ENCODE results near the gene CCDC87.
A peak's percentile ranks its signal among the peaks of the same experiment; 100 is the strongest.

Gene CCDC87

DNA sequence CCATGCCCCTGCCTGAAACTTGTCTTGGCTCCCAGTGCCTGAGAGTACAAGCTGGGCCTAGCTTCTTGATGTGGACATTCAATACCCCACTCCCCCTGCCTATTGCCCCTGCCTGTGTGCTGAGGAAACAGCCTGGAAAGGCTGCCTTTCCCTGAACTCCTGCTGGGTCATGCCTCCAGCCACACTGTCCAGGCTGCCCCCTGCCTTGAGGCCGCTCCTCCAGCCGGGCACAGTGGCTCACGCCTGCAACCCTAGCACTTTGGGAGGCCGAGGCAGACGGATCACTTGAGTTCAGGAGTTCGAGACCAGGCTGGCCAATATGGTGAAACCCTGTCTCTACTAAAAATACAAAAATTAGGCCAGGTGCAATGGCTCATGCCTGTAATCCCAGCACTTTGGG is 10.2 kb upstream of the CCDC87 start:
- H3K4me1 ChIP-seq (ENCODE audit: control insufficient read depth in 1 of 2, insufficient read depth in 1 of 2, low read depth in 1 of 2, low read length in 1 of 2), result peaks cover 0 to 6% of the 10 kb centered on the region in 2 experiments
- H3K9me3 ChIP-seq, result no peaks in the 10 kb centered on the region
- H3K36me3 ChIP-seq, result peaks cover 46% of the 10 kb centered on the region
- H3K27ac ChIP-seq, result no peak overlapping the region
- H3K4me3 ChIP-seq (ENCODE audit: low read depth in 1 of 2, low read length in 1 of 2), result no peak overlapping the region
- TF ChIP-seq, protein P1, sequence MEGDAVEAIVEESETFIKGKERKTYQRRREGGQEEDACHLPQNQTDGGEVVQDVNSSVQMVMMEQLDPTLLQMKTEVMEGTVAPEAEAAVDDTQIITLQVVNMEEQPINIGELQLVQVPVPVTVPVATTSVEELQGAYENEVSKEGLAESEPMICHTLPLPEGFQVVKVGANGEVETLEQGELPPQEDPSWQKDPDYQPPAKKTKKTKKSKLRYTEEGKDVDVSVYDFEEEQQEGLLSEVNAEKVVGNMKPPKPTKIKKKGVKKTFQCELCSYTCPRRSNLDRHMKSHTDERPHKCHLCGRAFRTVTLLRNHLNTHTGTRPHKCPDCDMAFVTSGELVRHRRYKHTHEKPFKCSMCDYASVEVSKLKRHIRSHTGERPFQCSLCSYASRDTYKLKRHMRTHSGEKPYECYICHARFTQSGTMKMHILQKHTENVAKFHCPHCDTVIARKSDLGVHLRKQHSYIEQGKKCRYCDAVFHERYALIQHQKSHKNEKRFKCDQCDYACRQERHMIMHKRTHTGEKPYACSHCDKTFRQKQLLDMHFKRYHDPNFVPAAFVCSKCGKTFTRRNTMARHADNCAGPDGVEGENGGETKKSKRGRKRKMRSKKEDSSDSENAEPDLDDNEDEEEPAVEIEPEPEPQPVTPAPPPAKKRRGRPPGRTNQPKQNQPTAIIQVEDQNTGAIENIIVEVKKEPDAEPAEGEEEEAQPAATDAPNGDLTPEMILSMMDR (IDR thresholded peaks at IDR 0.05), result no peak
- no peaks in the 10 kb centered on the region for H3K27me3 ChIP-seq

DNA sequence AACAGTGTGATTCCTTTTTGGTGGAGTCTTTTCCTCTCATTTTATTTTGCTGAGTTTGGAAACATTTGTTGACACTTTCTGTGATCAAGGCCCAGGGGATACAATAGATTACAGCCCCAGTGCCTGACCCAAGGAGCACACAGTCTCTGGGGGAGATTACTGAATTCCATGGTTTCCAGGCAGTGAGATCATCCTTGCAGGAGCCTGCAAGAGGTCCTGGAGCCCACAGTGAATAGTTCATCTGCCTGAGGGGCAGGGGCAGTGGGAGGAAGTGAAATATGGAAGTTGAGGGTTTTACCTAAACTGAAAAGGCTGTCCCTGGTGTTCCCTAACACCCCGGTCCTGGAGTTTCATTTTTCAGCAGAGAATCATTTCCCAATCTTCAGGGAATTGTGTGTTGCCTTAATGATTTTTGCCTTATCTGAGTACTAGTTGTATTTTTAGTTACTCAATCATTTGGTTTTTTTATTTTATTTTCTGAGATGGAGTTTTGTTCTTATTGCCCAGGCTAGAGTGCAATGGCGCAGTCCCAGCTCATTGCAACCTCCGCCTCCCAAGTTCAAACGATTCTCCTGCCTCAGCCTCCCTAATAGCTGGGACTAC is 7.9 kb upstream of the CCDC87 start:
- Histone ChIP-seq H3K36me3 (peaks cover 39% of the 10 kb centered on the region), H3K4me3 (ENCODE audit: low read depth in 1 of 2, low read length in 1 of 2) (no peak overlapping the region), H3K4me1 (ENCODE audit: control insufficient read depth in 1 of 2, insufficient read depth in 1 of 2, low read depth in 1 of 2, low read length in 1 of 2) (peaks cover 0 to 6% of the 10 kb centered on the region in 2 experiments), H3K27ac (peak overlapping the region; percentile 49), H3K27me3 (no peaks in the 10 kb centered on the region), H3K9me3 (no peaks in the 10 kb centered on the region)
- TF ChIP-seq, protein P1 (IDR thresholded peaks at IDR 0.05), result no peak

DNA sequence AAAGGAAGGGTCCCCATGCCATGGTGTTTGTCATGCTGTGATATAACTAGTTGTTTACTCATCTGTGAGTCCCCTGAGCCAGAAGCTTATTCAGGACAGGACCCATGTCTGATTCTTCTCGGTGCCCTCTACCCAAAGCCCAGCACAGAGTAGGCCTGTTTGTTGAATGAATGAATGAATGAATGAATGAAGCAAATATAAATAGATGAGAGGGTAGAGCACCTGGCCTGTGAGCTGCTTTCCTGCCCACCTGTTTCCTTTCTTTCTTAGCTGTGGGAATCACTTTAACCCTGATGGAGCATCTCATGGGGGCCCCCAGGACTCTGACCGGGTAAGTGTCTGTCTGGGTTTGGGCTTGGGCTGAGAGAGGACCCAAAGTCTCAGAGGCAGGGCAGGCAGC is 7.4 kb upstream of the CCDC87 start:
- Histone ChIP-seq H3K4me3 (ENCODE audit: low read depth in 1 of 2, low read length in 1 of 2) (no peak overlapping the region), H3K9me3 (no peaks in the 10 kb centered on the region), H3K27ac (peak overlapping the region; percentile 49), H3K4me1 (ENCODE audit: control insufficient read depth in 1 of 2, insufficient read depth in 1 of 2, low read depth in 1 of 2, low read length in 1 of 2) (peaks cover 0 to 6% of the 10 kb centered on the region in 2 experiments), H3K36me3 (peaks cover 34% of the 10 kb centered on the region), H3K27me3 (no peaks in the 10 kb centered on the region)
- TF ChIP-seq, protein P1 (IDR thresholded peaks at IDR 0.05), result no peak

DNA sequence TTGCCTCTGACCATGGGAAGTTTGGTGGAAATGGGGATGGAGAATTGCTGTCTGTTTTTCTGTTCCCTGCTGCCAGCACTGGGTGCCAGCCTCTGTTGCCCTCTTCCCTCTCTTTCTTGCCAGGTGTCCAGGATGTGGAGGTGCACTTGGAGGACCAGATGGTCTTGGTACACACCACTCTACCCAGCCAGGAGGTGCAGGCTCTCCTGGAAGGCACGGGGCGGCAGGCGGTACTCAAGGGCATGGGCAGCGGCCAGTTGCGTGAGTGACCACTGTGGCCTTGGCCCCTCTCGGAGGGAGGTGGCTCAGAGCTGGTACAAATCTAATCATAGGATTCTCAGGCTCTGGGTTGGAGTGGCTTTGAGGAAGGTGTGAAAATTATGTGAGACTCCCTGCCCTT is 6.1 kb upstream of the CCDC87 start:
- Histone ChIP-seq H3K27ac (no peak overlapping the region), H3K4me1 (ENCODE audit: control insufficient read depth in 1 of 2, insufficient read depth in 1 of 2, low read depth in 1 of 2, low read length in 1 of 2) (peaks cover 0 to 6% of the 10 kb centered on the region in 2 experiments), H3K27me3 (no peaks in the 10 kb centered on the region), H3K9me3 (no peaks in the 10 kb centered on the region), H3K36me3 (peaks cover 27% of the 10 kb centered on the region), H3K4me3 (ENCODE audit: low read depth in 1 of 2, low read length in 1 of 2) (no peak overlapping the region)
- TF ChIP-seq, protein P1 (IDR thresholded peaks at IDR 0.05), result no peak

DNA sequence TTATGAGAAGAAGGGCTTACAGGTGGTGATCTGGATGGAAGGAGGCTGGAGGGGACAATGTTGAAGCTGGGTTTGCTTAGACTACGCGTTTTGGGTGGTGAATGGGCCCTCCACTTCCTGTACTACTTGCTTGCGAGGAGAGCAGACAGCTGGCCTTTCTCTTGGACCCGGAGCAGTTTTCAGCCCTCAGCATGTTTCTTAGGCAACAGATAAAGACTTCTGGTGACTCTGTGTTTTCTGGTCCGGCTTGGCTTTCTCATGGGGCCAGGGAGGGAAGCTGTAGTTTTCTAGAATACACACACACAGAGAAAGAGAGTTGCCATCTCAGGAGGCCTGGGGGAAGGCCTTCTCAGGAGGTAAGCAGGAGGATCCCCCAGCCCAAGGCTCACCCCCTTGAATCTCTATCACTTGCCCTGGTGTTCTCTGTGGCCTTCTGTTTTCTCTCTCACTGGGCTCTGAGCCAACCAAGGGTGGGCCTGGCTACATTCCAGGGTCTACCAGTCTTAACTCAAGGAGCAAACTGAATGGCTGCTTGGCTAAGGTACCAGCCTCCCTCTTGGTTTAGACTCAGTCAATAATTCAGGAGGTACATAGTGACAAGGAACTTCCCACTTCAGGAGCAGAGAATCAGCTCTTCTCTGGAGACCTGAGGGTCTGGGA is 2.5 kb upstream of the CCDC87 start:
- TF ChIP-seq, protein P1 (IDR thresholded peaks at IDR 0.05), result no peak
- Histone ChIP-seq H3K4me3 (ENCODE audit: low read depth in 1 of 2, low read length in 1 of 2) (no peak overlapping the region), H3K27ac (peak overlapping the region; percentile 14), H3K36me3 (peaks cover 16% of the 10 kb centered on the region), H3K9me3 (no peaks in the 10 kb centered on the region), H3K4me1 (ENCODE audit: control insufficient read depth in 1 of 2, insufficient read depth in 1 of 2, low read depth in 1 of 2, low read length in 1 of 2) (peaks cover 15 to 19% of the 10 kb centered on the region in 2 experiments), H3K27me3 (no peaks in the 10 kb centered on the region)
